MCF 10A (cell line): ENCODE measurements around the gene ZNF503. TPM values are rescaled to one million over a fixed set of nuclear protein-coding genes. Genes with fewer than 3 reads are reported as not detected.
"Not testable (repeated sequence)": the region's sequence is repeated elsewhere in the genome, so short reads cannot be mapped to it uniquely, and the experiment has no call there.

Source experiments
- BruUV-seq: library from RNA; stranded (reverse); fragments of 400-500 nt; replicated peaks from 2 replicates; lab custom pipeline; 2021; lab: Mats Ljungman, UMichigan
- CTCF ChIA-PET: fragments of 300-600 bp; sonication (Branson Sonifier 250); formaldehyde crosslinking; extraction: SDS; loops from one replicate; lab custom pipeline; 2021; ENCODE audit warnings: antibody characterized with exemption, inconsistent platforms; lab: Yijun Ruan, JAX
- POLR2A ChIA-PET: fragments of 300-600, 350-650 bp; sonication (Branson Sonifier 250); formaldehyde crosslinking; extraction: SDS; loops from one replicate; lab custom pipeline; 2020; ENCODE audit warnings: antibody characterized with exemption, inconsistent platforms; lab: Yijun Ruan, JAX
- DNase-seq: peaks from one replicate; pipeline ENCODE4 v3.0.0-alpha.2; 2018; ENCODE audit not compliant: unreplicated experiment
- H3K27ac Mint-ChIP-seq: one replicate; pipeline ENCODE4 v1.8.0; 2022; ENCODE audit warnings: mild to moderate bottlenecking, low read depth, mixed read lengths; ENCODE audit not compliant: unreplicated experiment
- H3K27me3 Mint-ChIP-seq: one replicate; pipeline ENCODE4 v1.8.0; 2022; ENCODE audit warnings: mixed read lengths; ENCODE audit not compliant: insufficient read depth, unreplicated experiment
- H3K36me3 Mint-ChIP-seq: one replicate; pipeline ENCODE4 v1.8.0; 2022; ENCODE audit warnings: mild to moderate bottlenecking, moderate library complexity, mixed read lengths; ENCODE audit not compliant: insufficient read depth, unreplicated experiment
- H3K4me1 Mint-ChIP-seq: one replicate; pipeline ENCODE4 v1.8.0; 2022; ENCODE audit warnings: mixed read lengths; ENCODE audit not compliant: insufficient read depth, unreplicated experiment
- H3K4me3 Mint-ChIP-seq: one replicate; pipeline ENCODE4 v1.8.0; 2022; ENCODE audit warnings: mild to moderate bottlenecking, moderate library complexity, mixed read lengths; ENCODE audit not compliant: unreplicated experiment
- H3K9me3 Mint-ChIP-seq: one replicate; pipeline ENCODE4 v1.8.0; 2022; ENCODE audit warnings: mixed read lengths; ENCODE audit not compliant: unreplicated experiment
- CTCF ChIP-seq: fragments of 200-600 bp; IDR thresholded peaks from one replicate; pipeline ENCODE4 v1.8.0; 2022; ENCODE audit warnings: antibody characterized with exemption, mild to moderate bottlenecking; ENCODE audit not compliant: unreplicated experiment
- intact Hi-C: fragments of 100-400 bp; cut with micrococcal nuclease; formaldehyde crosslinking; loops from 2 replicates; pipeline ENCODE4 v1.14.1; 2022
- total RNA-seq: library from RNA; stranded (reverse); gene quantifications from 2 replicates; pipeline ENCODE4 v1.2.3, GENCODE V29; 2022

Gene ZNF503
- total RNA-seq, 1 experiment from 2014 or later, result 7.3 TPM

- H3K27ac Mint-ChIP-seq, result no peak overlapping the region
- no peak for DNase-seq
- no peak overlapping the region for H3K4me3 Mint-ChIP-seq
- POLR2A ChIA-PET, result interaction anchor here (0.7 to 2.9 kb wide), 2 partner anchors 13 to 622 kb away, joined by 3 to 14 read pairs; no protein-coding TSS in a partner anchor
- no peaks in the 10 kb centered on the region for H3K36me3 Mint-ChIP-seq
- intact Hi-C loops, result no loop called here
- H3K4me1 Mint-ChIP-seq, result no peaks in the 10 kb centered on the region
- H3K27me3 Mint-ChIP-seq, result no peaks in the 10 kb centered on the region
- H3K9me3 Mint-ChIP-seq, result peaks cover 17% of the 10 kb centered on the region
- BruUV-seq, result no TSS peak
- CTCF ChIA-PET, result no interaction called here
- TF ChIP-seq CTCF, result no peak
Observed at GRCh38 chr10:75371010-75371409, 30.6 kb downstream of the ZNF503 start.

GRCh38 chr10:75369838-75370237, 31.7 kb downstream of the ZNF503 start:
- ChIA-PET CTCF (interaction anchor here (0.6 kb wide), 1 partner anchor 32 kb away, joined by 3 read pairs; the partner anchor contains the start of gene ZNF503), POLR2A (interaction anchor here (0.5 to 2.9 kb wide), 2 partner anchors 12 to 152 kb away, joined by 3 to 14 read pairs; no protein-coding TSS in a partner anchor)
- H3K9me3 Mint-ChIP-seq, result peaks cover 17% of the 10 kb centered on the region
- intact Hi-C loops, H3K4me3 Mint-ChIP-seq, H3K27ac Mint-ChIP-seq, H3K36me3 Mint-ChIP-seq, H3K4me1 Mint-ChIP-seq, H3K27me3 Mint-ChIP-seq, BruUV-seq, DNase-seq: not testable (repeated sequence)

- Mint-ChIP-seq H3K36me3 (no peaks in the 10 kb centered on the region), H3K4me3 (no peak overlapping the region), H3K27ac (no peak overlapping the region), H3K9me3 (peaks cover 17% of the 10 kb centered on the region), H3K4me1 (no peaks in the 10 kb centered on the region), H3K27me3 (no peaks in the 10 kb centered on the region)
- ChIA-PET CTCF (no interaction called here), POLR2A (interaction anchor here (0.6 kb wide), 1 partner anchor 117 kb away, joined by 3 read pairs; no protein-coding TSS in a partner anchor)
- no peak for DNase-seq
- TF ChIP-seq CTCF, result no peak
- no TSS peak for BruUV-seq
- intact Hi-C loops, result no loop called here
Observed at GRCh38 chr10:75367901-75368300, 33.7 kb downstream of the ZNF503 start.

- ChIA-PET CTCF (interaction anchor here (1.1 kb wide), 1 partner anchor 28 kb away, joined by 5 read pairs; no protein-coding TSS in a partner anchor), POLR2A (no interaction called here)
- H3K36me3 Mint-ChIP-seq, result no peaks in the 10 kb centered on the region
- H3K4me3 Mint-ChIP-seq, result no peak overlapping the region
- H3K27ac Mint-ChIP-seq, result no peak overlapping the region
- no peaks in the 10 kb centered on the region for H3K4me1 Mint-ChIP-seq
- H3K27me3 Mint-ChIP-seq, result no peaks in the 10 kb centered on the region
- no peak for TF ChIP-seq CTCF
- no TSS peak for BruUV-seq
- no peak for DNase-seq
- peaks cover 17% of the 10 kb centered on the region for H3K9me3 Mint-ChIP-seq
- intact Hi-C loops, result no loop called here
Observed at GRCh38 chr10:75367021-75367487, 34.5 kb downstream of the ZNF503 start.
